Chondrocyte (in vitro differentiated cells): ENCODE results near the gene RFX3. TPM values are rescaled to one million over a fixed set of nuclear protein-coding genes. Genes with fewer than 3 reads are reported as not detected.

Experiments
- DNase-seq: peaks from one replicate; pipeline ENCODE4 v3.0.0; 2021; ENCODE audit warnings: mixed read lengths, low spot score
- H3K27ac Mint-ChIP-seq: one replicate; pipeline ENCODE4 v1.8.0; 2021; ENCODE audit warnings: mild to moderate bottlenecking, moderate library complexity, mixed read lengths; ENCODE audit not compliant: unreplicated experiment
- H3K27me3 Mint-ChIP-seq: 2 replicates; pipeline ENCODE4 v1.8.0; 2021; ENCODE audit warnings: low read depth, mixed read lengths
- H3K36me3 Mint-ChIP-seq: 2 replicates; pipeline ENCODE4 v1.8.0; 2021; ENCODE audit warnings: low read depth, mixed read lengths
- H3K4me1 Mint-ChIP-seq: 2 replicates; pipeline ENCODE4 v1.8.0; 2021; ENCODE audit warnings: low read depth, mild to moderate bottlenecking, mixed read lengths
- H3K4me3 Mint-ChIP-seq: one replicate; pipeline ENCODE4 v1.8.0; 2021; ENCODE audit warnings: mild to moderate bottlenecking, moderate library complexity, mixed read lengths; ENCODE audit not compliant: unreplicated experiment
- H3K9me3 Mint-ChIP-seq: 2 replicates; pipeline ENCODE4 v1.8.0; 2021; ENCODE audit warnings: low read depth, mixed read lengths
- total RNA-seq: library from RNA; stranded (reverse); gene quantifications from 3 replicates; pipeline ENCODE4 v1.2.1, GENCODE V29; 2021
- TF ChIP-seq, protein P1 (sequence below): fragments of 200-600 bp; sonication (generic); IDR thresholded peaks from 2 replicates; pipeline ENCODE4 v1.5.0; 2021; ENCODE audit warnings: antibody characterized with exemption, mild to moderate bottlenecking, moderate library complexity

The RFX3 gene
- total RNA-seq, 1 donor from 2014 or later, result 4.1 TPM

DNA sequence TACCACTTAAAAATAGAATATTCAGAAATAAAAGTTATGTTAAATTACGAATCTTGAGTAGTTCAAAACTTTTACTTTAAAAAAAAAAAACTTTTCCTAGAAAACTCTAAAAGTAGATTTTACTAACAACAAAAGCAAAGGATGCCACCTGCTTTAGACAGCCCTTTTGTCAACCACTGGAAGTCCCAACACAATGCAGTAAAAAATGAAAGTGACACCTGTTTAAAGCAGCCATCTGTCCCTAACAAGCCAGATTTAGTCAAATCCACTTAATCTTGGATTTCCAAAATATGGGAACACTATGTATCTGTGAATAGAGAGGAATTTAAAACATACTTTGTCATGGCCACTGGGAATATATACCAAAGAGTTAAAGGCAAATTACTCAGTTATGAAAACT is 3.8 kb downstream of the RFX3 start:
- H3K4me1 Mint-ChIP-seq, result peaks cover 22% of the 10 kb centered on the region
- TF ChIP-seq, protein P1, sequence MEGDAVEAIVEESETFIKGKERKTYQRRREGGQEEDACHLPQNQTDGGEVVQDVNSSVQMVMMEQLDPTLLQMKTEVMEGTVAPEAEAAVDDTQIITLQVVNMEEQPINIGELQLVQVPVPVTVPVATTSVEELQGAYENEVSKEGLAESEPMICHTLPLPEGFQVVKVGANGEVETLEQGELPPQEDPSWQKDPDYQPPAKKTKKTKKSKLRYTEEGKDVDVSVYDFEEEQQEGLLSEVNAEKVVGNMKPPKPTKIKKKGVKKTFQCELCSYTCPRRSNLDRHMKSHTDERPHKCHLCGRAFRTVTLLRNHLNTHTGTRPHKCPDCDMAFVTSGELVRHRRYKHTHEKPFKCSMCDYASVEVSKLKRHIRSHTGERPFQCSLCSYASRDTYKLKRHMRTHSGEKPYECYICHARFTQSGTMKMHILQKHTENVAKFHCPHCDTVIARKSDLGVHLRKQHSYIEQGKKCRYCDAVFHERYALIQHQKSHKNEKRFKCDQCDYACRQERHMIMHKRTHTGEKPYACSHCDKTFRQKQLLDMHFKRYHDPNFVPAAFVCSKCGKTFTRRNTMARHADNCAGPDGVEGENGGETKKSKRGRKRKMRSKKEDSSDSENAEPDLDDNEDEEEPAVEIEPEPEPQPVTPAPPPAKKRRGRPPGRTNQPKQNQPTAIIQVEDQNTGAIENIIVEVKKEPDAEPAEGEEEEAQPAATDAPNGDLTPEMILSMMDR, result no peak
- H3K27ac Mint-ChIP-seq, result no peak overlapping the region
- H3K4me3 Mint-ChIP-seq, result no peak overlapping the region
- H3K9me3 Mint-ChIP-seq, result no peaks in the 10 kb centered on the region
- DNase-seq, result no peak
- H3K36me3 Mint-ChIP-seq, result no peaks in the 10 kb centered on the region
- no peaks in the 10 kb centered on the region for H3K27me3 Mint-ChIP-seq

DNA sequence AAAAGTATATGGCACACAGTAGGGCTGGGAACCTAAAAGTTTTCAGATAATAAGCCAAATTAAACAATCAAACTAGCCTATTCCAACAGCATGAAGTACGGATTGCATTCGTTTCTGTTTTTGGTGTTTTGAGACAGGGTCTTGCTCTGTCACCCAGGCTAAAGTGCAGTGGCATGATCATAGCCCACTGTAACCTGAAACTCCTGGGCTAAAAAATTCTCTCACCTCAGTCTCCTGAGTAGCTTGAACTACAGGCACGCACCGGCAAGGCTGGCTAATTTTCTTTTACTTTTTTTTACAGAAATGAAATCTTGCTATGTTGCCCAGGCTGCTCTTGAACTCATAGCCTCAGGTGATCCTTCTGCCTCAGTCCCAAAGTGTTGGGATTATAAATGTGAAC is 5.2 kb downstream of the RFX3 start:
- TF ChIP-seq, protein P1, result no peak
- no peaks in the 10 kb centered on the region for H3K9me3 Mint-ChIP-seq
- peaks cover 28% of the 10 kb centered on the region for H3K4me1 Mint-ChIP-seq
- H3K27me3 Mint-ChIP-seq, result no peaks in the 10 kb centered on the region
- no peaks in the 10 kb centered on the region for H3K36me3 Mint-ChIP-seq
- H3K27ac Mint-ChIP-seq, result no peak overlapping the region
- no peak overlapping the region for H3K4me3 Mint-ChIP-seq
- no peak for DNase-seq

GRCh38 chr9:3517377-3518048 is 8.3 kb downstream of the RFX3 start:
- no peaks in the 10 kb centered on the region for H3K27me3 Mint-ChIP-seq
- TF ChIP-seq, protein P1, result no peak
- H3K36me3 Mint-ChIP-seq, result no peaks in the 10 kb centered on the region
- no peaks in the 10 kb centered on the region for H3K9me3 Mint-ChIP-seq
- DNase-seq, result no peak
- no peak overlapping the region for H3K27ac Mint-ChIP-seq
- H3K4me3 Mint-ChIP-seq, result no peak overlapping the region
- H3K4me1 Mint-ChIP-seq, result peaks cover 16% of the 10 kb centered on the region

DNA sequence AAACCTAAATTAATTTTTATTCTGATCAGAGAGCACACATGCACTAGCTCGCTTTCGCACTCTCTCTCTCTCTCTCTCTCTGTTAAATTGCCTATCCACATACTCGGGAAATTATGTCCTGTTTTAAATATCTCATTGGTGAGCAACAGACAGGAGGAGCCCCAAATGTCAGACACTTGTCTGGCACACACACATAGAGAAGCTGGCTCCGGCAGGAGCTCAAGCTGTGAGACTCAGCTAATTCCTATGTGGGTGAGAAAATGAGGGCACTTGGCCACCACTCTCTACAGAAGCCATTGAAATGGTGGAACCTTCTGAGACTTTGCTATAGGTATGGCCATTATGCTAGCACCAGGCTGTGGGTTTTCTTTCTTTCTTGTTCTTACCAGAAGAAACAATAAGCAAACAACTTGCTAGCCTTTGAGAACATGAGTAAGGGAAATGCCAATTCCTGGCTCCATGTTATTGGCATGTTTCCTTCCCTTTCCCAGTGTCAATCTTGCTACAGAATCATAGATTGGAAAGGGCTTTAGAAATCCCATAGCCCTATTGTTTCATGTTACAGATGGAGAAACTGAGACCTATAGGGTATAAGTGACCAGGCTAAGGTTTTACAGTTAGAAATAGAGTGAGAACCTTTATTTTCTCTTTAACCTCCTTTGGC is 9.0 kb downstream of the RFX3 start:
- H3K4me1 Mint-ChIP-seq, result peaks cover 13% of the 10 kb centered on the region
- TF ChIP-seq, protein P1, result no peak
- H3K27ac Mint-ChIP-seq, result no peak overlapping the region
- H3K4me3 Mint-ChIP-seq, result no peak overlapping the region
- H3K36me3 Mint-ChIP-seq, result no peaks in the 10 kb centered on the region
- no peaks in the 10 kb centered on the region for H3K27me3 Mint-ChIP-seq
- no peaks in the 10 kb centered on the region for H3K9me3 Mint-ChIP-seq
- DNase-seq, result no peak

- no peaks in the 10 kb centered on the region for H3K36me3 Mint-ChIP-seq
- DNase-seq, result no peak
- no peaks in the 10 kb centered on the region for H3K9me3 Mint-ChIP-seq
- no peak overlapping the region for H3K4me3 Mint-ChIP-seq
- peaks cover 18% of the 10 kb centered on the region for H3K4me1 Mint-ChIP-seq
- H3K27me3 Mint-ChIP-seq, result no peaks in the 10 kb centered on the region
- TF ChIP-seq, protein P1, result no peak
- H3K27ac Mint-ChIP-seq, result no peak overlapping the region
These were observed 10.4 kb downstream of the RFX3 start for GRCh38 chr9:3515405-3515804.
